ES-I3 (cell line): ENCODE measurements around the gene ARHGAP42.
"Not testable (repeated sequence)": the region's sequence is repeated elsewhere in the genome, so short reads cannot be mapped to it uniquely, and the experiment has no call there.

Experiments used
- H3K36me3 ChIP-seq: 2 replicates; pipeline ENCODE4 v1.6.1; 2013; ENCODE audit warnings: mild to moderate bottlenecking, low read length, control low read depth, moderate library complexity; ENCODE audit not compliant: insufficient read depth
- H3K4me1 ChIP-seq: 2 replicates; pipeline ENCODE4 v1.6.1; 2013; ENCODE audit warnings: mild to moderate bottlenecking, control low read depth, low read length; ENCODE audit not compliant: insufficient read depth
- H3K9ac ChIP-seq: 2 replicates; pipeline ENCODE4 v1.6.1; 2013; ENCODE audit warnings: low read depth, mild to moderate bottlenecking, low read length, moderate library complexity
- H3K9me3 ChIP-seq: 2 replicates; pipeline ENCODE4 v1.6.1; 2013; ENCODE audit warnings: mild to moderate bottlenecking, low read length, moderate library complexity; ENCODE audit not compliant: control insufficient read depth, insufficient read depth

ARHGAP42 gene

DNA sequence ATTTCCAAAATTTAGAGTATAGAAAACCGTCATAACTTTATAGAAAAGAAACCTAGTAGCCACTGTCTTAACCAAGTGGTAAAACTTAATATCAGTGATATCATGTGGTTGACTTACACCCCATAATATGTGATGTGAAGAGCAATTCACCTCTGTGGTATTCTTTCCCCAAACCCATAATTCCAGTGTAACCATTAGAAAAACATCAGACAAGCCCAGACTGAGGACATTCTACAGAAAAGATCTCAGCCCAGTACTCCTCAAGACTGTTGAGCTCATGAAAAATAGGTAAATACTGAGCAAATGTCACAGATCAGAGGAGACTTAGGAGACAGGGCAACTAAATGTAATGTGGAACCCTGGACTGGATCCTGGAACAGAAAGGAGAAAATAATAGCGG lies 307.9 kb downstream of the ARHGAP42 start:
- Histone ChIP-seq H3K36me3 (no peaks in the 10 kb centered on the region), H3K9me3 (no peaks in the 10 kb centered on the region), H3K4me1 (no peaks in the 10 kb centered on the region), H3K9ac (no peak overlapping the region)

DNA sequence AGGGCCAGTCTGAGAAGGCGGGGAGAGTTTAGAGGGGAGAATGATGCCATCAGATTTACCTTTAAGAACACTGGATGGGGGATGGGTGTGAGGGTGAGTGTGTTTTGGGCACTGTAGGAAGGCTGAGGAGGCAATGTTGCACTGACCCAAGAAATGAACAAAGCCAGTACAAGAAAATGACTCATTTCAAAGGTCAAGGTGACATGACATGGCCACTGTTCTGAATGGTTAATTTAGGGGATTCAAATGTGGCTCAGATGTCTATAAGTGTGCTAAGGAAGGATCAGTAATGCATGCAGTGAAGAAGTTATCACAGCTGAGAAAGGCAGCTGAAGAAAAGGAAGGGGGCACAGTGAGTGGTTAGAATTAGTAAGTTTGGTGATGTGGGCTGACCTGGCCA lies 312.7 kb downstream of the ARHGAP42 start:
- Histone ChIP-seq H3K9ac (no peak overlapping the region), H3K4me1 (no peaks in the 10 kb centered on the region), H3K9me3 (no peaks in the 10 kb centered on the region), H3K36me3 (no peaks in the 10 kb centered on the region)

DNA sequence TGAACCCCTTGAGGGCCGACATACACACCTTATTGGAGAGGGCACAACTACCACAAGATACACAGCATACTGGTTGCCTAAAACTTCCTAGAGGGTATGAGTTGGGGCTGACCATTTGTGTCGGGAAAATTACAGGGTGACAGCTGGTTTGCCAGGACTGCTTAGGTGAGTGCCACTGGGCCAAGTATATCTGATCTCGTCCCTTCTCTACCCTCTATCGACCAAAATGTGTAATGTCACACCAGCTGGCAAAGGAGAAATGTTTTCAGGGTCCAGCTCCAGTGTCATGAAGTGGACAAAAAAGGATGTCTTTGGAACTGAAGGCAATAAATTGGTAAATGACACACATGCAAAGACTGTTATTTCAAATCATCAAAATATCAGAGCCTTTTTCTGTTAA lies 316.4 kb downstream of the ARHGAP42 start:
- Histone ChIP-seq H3K4me1 (no peaks in the 10 kb centered on the region), H3K36me3 (no peaks in the 10 kb centered on the region)

DNA sequence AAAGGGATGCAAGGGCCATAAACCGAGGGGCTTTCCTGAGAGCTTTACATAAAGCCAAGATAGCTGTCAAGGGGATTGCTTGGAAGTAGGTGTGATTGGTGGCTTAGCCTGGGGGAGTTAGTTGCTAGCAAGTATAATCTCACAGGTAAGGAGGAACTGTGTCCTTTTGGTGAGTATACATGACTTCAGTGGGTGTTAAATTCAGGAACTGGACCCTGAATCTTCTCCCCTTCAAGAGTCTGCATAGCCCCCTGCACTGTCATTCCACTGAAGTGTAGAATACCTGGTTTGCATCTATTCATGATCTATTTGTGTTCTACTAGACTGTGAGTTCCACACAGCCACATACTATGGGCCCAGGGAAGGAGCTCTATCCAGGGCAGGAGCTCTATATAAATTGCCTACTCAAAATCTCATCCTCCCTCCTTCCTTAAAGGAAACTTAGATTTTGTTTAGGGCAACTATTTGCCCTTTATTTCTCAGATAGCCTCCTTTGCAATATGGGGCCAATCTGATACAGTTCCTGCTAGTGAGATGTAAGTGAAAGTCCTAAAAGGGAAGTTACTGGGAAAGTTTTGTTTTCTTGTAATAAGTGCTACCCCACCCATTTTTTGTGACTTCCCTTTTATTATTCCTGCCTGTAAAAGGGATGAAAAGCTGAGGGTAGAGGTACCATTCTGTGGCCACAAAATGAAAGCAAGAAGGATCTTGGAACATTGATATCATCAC lies 322.0 kb downstream of the ARHGAP42 start:
- H3K9ac ChIP-seq = no peak overlapping the region
- H3K9me3 ChIP-seq = no peaks in the 10 kb centered on the region
- no peaks in the 10 kb centered on the region for H3K36me3 ChIP-seq
- H3K4me1 ChIP-seq = peaks cover 8% of the 10 kb centered on the region; the same call in 1 of the 2 replicates

More for the DNA sequence above, 316.4 kb downstream of the ARHGAP42 start:
- H3K9ac ChIP-seq = no peak overlapping the region
- no peaks in the 10 kb centered on the region for H3K9me3 ChIP-seq

DNA sequence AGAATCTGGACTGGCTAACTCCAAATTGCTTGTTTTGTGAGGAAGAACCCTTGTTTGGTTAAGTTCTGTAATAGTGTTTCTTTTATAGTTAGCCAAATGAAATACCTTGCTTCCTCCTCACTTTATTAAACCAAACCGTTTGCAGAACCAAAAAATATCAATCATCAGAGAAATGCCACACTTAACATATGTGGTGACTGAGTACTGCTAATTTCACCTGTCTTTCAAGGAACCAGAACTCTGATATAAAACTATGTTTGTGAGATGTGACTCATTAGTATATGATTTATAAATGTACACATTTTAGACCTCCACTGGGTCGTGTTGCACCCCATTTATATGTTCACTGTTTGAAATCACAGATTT lies 322.6 kb downstream of the ARHGAP42 start:
- Histone ChIP-seq H3K36me3 (no peaks in the 10 kb centered on the region), H3K9ac (no peak overlapping the region), H3K9me3 (no peaks in the 10 kb centered on the region), H3K4me1 (peaks cover 8% of the 10 kb centered on the region; the same call in 1 of the 2 replicates)

DNA sequence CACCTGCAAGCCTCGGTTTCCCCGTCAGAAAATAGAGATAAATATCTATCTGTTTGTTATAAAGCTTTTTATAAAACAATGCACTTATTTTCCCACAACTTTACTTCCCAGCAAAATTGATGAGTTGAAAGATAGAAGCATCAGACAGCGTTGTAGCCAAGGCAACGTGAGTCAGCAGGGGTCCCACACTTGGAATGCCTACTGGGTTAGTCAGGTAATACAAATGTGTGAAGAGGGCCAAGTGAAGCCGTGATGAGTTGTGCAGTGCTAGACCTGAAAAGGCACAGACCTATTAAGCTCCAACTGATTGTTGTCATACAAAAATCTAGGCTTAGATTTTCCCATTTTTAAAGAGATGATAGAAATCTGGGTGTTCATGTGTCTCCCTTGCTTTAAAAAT lies 323.8 kb downstream of the ARHGAP42 start:
- H3K4me1 ChIP-seq = peaks cover 8% of the 10 kb centered on the region; the same call in 1 of the 2 replicates
- no peaks in the 10 kb centered on the region for H3K36me3 ChIP-seq
- no peaks in the 10 kb centered on the region for H3K9me3 ChIP-seq
- H3K9ac ChIP-seq = no peak overlapping the region

DNA sequence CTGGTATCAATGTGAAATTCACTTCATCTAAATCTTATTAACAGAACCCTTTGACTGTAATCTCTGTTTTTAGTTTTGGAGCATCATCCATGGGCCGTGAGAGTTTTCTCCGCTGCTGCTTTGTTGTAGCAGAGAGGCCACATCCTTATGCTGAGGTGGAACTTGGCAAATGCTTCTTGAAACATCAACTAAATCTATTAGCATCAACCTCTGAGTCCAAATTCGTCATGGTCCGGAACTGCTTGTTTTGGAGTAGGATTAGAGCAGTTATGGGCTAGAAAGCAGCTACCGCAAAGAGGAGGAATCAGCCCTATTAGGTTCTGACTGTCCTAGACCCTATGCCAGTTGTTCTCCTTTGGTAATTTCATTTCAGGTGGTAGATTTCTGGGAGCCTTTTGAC lies 324.8 kb downstream of the ARHGAP42 start:
- no peaks in the 10 kb centered on the region for H3K9me3 ChIP-seq
- H3K36me3 ChIP-seq = no peaks in the 10 kb centered on the region
- peaks cover 8% of the 10 kb centered on the region; the same call in 1 of the 2 replicates for H3K4me1 ChIP-seq
- H3K9ac ChIP-seq = no peak overlapping the region

DNA sequence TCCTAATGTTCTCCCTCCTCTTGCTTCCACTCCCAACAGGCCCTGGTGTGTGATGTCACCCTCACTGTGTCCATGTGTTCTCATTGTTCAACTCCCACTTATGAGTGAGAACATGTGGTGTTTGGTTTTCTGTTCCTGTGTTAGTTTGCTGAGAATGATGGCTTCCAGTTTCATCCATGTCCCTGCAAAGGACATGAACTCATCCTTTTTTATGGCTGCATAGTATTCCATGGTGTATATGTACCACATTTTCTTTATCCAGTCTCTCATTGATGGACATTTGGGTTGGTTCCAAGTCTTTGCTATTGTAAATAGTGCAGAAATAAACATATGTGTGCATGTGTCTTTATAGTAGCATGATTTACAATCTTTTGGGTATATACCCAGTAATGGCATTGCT lies 326.6 kb downstream of the ARHGAP42 start:
- not testable (repeated sequence) for H3K9me3 ChIP-seq, H3K36me3 ChIP-seq, H3K9ac ChIP-seq, H3K4me1 ChIP-seq

DNA sequence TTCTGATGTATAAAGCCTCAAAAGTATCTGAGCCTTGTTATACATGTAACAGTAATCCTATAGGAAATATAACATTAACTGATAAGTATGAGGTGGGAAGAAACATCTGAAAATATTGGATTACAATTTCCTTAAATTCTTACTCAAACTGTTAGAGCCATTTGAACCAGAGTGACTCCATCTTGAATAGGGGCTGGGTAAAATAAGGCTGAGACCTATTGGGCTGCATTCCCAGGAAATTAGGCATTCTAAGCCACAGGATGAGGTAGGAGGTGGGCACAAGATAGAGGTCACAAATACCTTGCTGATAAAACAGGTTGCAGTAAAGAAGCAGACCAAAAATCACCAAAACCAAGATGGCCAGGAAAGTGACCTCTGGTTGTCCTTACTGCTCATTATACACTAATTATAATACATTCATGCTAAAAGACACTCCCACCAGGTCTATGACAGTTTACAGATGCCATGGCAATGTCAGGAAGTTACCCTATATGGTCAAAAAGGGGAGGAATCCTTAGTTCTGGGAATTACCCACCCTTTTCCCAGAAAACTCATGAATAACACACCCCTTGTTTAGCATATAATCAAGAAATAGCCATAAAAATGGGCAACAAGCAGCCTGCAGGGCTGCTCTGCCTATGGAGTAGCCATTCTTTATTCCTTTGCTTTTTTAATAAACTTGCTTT lies 327.7 kb downstream of the ARHGAP42 start:
- no peaks in the 10 kb centered on the region for H3K36me3 ChIP-seq
- peaks cover 8% of the 10 kb centered on the region; the same call in 1 of the 2 replicates for H3K4me1 ChIP-seq
- H3K9me3 ChIP-seq = no peaks in the 10 kb centered on the region
- H3K9ac ChIP-seq = no peak overlapping the region

DNA sequence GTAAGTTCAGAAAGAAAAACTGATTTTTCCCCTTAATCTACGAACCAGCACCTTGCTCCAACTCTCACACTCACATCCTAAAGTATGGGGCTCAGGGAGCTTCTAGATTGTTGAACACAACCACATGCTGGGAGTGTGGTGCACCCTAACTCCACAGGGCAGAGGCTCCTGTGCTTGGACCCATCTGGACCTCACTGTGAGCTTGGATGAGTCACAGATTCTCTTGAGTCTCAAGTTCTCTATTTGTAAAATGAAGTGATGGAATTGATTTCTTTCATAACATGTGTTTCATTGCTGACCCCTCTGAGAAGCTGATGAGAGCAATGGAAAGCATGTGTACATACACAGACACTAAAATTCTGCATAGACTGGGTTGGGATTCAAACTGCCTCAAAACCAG lies 332.8 kb downstream of the ARHGAP42 start:
- no peaks in the 10 kb centered on the region for H3K36me3 ChIP-seq
- no peaks in the 10 kb centered on the region for H3K4me1 ChIP-seq
- H3K9ac ChIP-seq = no peak overlapping the region
- no peaks in the 10 kb centered on the region for H3K9me3 ChIP-seq

DNA sequence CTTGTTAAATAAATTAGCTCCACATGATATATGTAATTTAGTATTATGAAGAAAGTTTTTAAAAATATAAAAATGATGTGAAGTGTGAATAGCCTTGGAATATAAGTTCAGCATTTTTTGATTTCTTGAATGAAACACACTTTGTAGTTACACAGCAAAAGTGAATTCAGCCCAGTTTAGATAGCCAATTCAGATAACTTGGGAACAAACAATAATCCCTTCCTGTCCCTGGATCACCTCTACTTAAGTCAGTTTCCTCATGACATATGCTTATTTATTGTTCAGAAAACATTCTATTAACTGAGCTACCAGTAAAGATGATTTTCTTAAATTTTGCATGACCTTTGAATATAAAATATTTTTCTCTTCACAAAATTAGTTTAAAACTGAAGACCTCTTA lies 335.2 kb downstream of the ARHGAP42 start:
- no peaks in the 10 kb centered on the region for H3K4me1 ChIP-seq
- no peaks in the 10 kb centered on the region for H3K9me3 ChIP-seq
- H3K9ac ChIP-seq = no peak overlapping the region
- H3K36me3 ChIP-seq = no peaks in the 10 kb centered on the region

DNA sequence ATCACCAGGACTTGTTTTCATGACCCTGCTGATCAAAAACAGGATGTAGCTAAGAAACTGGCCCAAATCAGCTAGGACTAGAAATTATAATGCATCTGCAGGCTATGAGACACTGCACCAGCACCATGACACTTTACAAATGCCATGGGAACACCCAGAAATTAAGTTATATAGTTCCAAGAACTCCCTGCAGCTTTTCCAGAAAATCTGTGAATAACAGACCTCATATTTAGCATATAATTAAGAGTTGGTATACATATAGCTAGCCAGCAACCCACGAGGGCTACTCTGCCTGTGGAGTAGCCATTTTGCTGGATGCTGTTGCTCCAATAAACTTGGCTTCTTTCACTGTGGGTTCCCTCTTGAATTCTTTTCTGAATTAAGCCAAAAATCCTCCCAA lies 341.6 kb downstream of the ARHGAP42 start:
- Histone ChIP-seq H3K9me3 (no peaks in the 10 kb centered on the region), H3K9ac (no peak overlapping the region), H3K4me1 (no peaks in the 10 kb centered on the region), H3K36me3 (no peaks in the 10 kb centered on the region)

DNA sequence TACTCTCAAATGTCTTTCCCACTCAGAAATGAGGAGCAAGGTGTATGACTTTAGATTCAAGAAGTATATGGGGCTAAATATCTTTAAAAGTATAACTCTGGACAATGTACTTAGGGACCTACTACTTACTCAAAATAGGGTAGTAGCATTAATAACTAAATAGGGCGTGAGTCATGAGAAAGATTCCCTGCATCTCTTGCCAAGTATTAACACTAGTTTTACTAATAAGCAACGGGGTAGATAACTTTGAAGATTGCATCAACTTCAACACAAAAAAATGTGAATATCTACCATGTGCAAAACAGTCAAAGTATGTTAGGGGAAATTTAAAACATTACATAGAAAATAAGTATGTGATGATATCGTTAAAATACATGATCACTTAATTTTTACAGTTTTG lies 342.9 kb downstream of the ARHGAP42 start:
- H3K36me3 ChIP-seq = no peaks in the 10 kb centered on the region
- no peak overlapping the region for H3K9ac ChIP-seq
- H3K9me3 ChIP-seq = no peaks in the 10 kb centered on the region
- no peaks in the 10 kb centered on the region for H3K4me1 ChIP-seq

DNA sequence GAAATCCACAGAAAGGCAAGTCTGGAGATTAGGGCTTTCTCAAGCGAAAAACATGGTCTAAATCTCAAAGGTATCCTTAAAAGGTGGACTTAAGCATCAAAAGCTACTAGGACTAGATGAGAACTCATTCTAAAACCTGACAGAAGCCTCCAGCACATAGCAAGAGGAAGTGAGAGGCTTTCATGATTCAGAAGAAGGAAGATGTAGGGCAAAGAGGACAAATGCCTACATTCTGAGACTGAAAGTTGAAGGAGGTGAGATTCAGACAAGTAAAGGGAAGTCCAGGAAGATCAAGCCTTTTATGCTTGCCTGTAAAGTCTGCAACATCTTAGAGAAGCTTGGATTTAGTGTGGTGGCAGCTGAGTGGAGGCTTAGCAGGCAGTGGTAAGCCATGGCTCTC lies 343.6 kb downstream of the ARHGAP42 start:
- Histone ChIP-seq H3K36me3 (no peaks in the 10 kb centered on the region), H3K4me1 (no peaks in the 10 kb centered on the region), H3K9ac (no peak overlapping the region), H3K9me3 (no peaks in the 10 kb centered on the region)

DNA sequence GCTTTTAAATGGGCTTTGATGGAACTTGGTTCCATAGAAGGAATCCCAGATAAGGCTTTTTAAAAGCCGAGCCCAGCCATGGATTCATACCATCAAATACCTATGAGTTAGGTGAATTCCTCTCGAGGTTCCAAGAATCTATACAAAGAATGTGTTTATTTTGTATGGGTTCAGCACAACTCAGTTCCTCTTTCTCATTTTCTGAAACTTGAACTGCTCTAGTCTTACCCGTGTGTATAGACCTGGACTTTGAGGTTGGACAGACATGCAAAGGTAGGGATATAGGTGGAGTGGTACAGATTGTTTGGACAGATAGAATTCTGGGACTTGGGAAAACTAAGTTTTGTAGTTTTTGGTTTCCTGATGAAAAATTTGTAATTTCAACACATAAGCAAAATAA lies 344.6 kb downstream of the ARHGAP42 start:
- H3K4me1 ChIP-seq = no peaks in the 10 kb centered on the region
- H3K36me3 ChIP-seq = no peaks in the 10 kb centered on the region
- no peak overlapping the region for H3K9ac ChIP-seq
- no peaks in the 10 kb centered on the region for H3K9me3 ChIP-seq
